Measurements from ENCODE around the gene MINDY3.
"Not testable (repeated sequence)": the region's sequence is repeated elsewhere in the genome, so short reads cannot be mapped to it uniquely, and the experiment has no call there.

MINDY3 gene

DNA sequence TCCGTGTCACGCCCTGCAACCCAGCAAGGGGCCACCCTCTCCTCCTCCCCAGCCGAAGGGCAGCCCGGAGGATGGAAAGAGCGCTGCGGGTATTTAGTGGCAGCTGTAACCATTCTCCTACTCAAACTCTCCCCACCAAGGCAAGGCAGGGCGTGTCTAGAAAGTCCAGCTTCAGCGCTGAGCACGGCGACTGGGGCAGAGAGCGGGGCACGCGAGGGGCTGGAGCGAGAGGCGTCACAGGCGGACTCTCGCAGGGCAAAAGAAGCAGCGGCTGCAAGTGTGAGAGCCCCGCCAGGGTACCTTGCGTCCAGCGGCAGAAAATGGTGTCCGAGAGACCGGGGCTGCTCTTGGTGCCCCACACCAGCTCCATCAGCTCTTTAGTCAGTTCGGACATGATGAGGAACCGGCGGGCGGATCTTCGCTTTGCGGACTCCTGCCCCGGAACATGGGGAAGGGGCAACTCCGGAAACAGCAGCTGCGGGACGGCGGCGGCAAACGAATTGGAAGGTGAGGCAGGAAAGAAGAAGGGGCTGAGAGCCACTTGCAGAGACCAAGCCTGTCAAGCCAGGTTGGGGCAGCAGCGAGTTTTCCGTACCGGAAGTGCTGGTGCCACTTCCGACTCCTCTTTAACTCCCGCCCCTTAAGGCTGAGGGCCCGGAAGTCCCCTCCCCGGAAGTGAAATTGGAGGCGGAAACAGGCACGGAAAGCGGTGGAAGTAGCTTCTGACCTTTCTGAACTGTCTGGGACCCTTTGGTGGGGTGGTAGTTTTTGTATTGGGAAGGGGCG is at the start of gene MINDY3:
MINDY3 (minus strand) TSS at position 602 of the 786 bp plus-strand sequence; CDS start at position 394, 208 bp downstream.
- peak; percentile 62 for DNase-seq (ENCODE audit: low spot score)

DNA sequence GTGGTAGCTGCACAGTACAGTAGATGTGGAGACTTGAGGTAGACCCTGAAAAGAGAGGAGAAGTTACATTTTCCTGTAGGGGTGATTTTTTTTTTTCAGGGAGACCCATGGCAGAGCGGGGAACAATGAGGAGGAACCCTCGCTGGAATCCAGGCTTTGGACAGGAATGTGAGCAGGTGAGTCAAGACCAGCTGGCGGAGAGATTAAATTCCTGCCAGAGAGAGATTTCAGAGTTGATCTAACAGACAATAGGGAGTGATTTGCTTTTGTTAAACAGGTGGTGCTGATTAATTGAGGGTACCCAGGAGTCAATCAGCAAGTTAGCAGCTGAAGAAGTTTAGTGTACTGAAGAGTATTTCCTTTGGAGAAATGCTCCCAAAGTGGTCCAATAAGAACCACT is 41.6 kb upstream of the MINDY3 start:
- DNase-seq (ENCODE audit: low spot score) = no peak

GRCh38 chr10:15898046-15898445 is 37.7 kb upstream of the MINDY3 start:
- DNase-seq (ENCODE audit: low spot score) = peak; percentile 17

DNA sequence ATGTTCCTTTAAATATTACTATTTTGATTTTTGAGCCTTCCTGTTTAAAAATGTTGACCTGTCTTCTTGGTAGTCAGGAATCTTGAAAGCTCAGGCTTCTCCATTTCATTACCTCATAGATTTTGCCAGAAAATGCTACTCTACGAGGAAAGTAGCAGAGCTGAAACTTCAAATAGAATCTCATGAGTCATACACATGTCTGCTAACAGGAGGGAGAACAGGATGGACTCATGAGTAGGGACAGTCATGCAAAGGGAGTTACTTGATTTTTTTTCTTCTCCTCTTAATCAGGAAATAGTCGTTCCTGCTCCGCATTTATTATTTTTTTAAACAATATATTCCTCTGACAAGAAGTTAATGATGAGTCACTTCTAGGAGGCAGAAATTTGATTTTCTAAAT is 37.0 kb upstream of the MINDY3 start:
- no peak for DNase-seq (ENCODE audit: low spot score)

GRCh38 chr10:15896654-15897053 is 36.3 kb upstream of the MINDY3 start:
- no peak for DNase-seq (ENCODE audit: low spot score)

- no peak for DNase-seq (ENCODE audit: low spot score)
Observed at GRCh38 chr10:15884447-15884846, 24.1 kb upstream of the MINDY3 start.

DNA sequence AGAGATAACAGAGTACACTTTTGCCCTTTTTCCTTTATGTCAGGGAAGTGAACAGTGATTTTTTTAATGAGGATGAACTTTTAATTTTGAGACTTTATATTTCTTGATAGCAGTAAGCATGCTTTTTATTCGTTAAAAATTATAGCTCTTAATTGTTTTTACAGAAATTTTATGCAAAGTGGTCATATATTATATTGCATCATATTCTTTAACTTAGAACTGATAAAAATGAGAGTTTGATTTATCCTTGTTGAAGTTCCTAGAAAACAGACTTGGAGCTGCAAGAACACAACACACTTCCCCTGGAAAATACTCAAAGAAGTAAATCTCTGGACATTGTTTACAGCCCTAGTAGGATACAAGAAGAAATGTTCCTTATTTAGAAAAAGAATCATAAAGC is 21.2 kb upstream of the MINDY3 start:
- DNase-seq (ENCODE audit: low spot score) = no peak

DNA sequence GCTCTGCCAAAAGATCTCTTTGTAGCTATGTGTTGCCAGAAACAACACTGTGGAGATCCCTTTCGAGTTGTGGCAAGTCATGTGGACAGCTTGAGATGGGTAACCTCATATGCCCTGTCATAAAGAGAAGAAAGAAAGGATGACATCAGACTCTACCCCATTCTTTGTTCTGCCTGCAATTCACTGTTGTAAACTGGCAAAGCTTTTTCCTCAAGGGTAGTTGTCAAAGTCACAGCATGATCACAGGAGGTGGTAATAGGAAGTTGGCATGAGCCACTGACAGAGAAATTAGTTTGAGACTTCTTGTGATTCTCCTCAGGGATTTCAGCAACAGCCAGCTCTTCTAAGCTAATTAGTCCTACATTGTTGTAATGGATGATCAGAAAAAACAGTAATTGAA is 19.4 kb upstream of the MINDY3 start:
- DNase-seq (ENCODE audit: low spot score) = no peak

DNA sequence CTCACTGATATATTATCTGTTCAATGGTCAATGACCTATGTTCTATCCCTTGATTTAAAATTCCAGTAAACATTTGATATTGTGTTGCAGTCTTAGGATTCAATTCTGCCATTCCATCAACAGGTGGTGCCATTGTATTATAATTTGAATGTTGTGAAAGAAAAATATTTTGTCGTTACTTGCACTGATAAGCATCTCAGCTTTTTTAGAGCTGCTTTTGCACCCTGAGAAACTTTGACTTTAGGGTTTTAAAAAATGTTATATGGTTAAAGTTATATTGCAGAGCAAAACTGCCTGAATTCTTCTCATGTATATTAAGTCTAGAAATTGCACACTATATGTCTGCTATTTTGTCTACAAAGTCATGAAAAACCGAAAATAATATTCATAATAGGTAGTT is 18.8 kb upstream of the MINDY3 start:
- DNase-seq (ENCODE audit: low spot score) = peak; percentile 39

DNA sequence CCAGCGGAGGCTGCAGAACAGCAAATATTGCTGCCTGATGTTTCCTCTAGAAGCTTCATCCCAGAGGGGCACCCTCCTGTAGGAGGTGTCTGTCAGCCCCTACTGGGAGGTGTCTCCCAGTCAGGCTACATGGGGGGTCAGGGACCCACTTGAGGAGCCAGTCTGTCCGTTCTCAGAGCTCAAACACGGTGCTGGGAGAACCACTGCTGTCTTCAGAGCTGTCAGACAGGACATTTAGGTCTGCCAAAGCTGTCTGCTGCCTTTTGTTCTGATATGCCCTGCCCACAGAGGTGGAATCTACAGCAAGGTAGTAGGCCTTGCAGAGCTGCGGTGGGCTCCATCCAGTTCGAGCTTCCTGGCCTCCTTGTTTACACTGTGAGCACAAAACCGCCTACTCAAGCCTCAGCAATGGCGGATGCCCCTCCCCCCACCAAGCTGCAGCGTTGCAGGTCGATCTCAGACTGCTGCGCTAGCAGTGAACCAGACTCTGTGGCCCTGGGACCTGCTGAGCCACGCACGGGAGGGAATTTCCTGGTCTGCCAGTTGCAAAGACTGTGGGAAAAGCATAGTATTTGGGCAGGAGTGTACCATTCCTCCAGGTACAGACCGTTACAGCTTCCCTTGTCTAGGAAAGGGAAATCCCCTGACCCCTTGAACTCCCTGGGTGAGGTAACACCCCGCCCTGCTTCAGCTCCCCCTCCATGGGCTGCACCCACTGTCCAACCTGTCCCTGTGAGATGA is 17.7 kb upstream of the MINDY3 start:
- DNase-seq (ENCODE audit: low spot score) = no peak

DNA sequence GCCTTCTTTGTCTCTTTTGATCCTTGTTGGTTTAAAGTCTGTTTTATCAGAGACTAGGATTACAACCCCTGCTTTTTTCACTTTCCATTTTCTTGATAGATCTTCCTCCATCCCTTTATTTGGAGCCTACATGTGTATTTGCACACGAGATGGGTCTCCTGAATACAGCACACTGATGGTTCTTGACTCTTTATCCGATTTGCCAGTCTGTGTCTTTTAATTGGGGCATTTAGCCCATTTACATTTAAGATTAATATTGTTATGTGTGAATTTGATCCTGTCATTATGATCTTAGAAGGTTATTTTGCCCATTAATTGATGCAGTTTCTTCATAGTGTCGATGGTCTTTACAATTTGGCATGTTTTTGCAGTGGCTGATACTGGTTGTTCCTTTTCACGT is 16.0 kb upstream of the MINDY3 start:
- DNase-seq (ENCODE audit: low spot score) = not testable (repeated sequence)

DNA sequence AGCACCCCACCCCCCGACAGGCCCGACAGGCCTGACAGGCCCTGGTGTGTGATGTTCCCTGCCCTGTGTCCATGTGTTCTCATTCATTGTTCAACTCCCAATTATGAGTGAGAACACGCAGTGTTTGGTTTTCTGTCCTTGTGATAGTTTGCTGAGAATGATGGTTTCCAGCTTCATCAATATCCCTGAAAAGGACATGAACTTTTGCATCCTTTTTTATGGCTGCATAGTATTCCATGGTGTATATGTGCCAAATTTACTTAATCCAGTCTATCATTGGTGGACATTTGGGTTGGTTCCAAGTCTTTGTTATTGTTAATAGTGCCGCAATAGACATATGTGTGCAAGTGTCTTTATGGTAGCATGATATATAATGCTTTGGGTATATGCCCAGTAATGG is 12.3 kb upstream of the MINDY3 start:
- not testable (repeated sequence) for DNase-seq (ENCODE audit: low spot score)

DNA sequence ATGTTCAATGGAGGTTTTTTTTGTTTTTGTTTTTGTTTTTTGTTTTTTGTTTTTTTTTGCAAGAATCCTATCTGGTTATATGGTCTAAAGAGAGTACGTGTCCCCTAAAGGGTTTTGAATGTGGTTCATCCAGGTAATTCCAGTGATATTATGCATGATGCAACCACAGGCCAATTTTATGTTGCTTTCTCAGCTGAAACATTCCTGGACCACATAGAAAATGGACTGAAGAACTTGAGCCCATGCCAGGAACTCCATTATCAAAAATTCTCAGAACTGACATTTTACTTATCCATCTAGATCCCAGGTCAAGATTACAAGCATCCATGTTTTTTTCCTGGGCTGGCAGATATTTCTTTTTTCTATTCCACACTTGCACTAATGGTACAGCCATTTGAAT is 11.5 kb upstream of the MINDY3 start:
- no peak for DNase-seq (ENCODE audit: low spot score)

DNA sequence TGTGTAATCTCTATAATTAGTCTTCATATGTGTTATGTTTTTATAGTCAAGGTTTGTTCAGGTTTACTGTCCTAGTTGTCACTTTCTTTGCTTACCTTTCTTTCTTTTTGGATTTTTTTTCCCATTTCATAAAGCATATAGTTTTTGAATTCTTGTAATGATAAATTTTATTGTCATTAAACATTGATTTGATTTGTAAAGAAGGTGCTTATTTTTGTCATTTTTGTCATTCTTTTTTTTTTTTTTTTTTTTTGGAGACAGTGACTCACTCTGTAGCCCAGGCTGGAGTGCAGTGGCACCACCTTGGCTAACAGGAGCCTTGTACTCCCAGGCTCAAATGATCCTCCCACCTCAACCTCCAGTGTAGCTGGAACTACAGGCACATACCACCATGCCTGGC is 9.6 kb upstream of the MINDY3 start:
- no peak for DNase-seq (ENCODE audit: low spot score)

- no peak for DNase-seq (ENCODE audit: low spot score)
Observed at GRCh38 chr10:15868006-15868405, 7.7 kb upstream of the MINDY3 start.

- no peak for DNase-seq (ENCODE audit: low spot score)
Observed at GRCh38 chr10:15865304-15865703, 5.0 kb upstream of the MINDY3 start.

GRCh38 chr10:15864419-15864818 is 4.1 kb upstream of the MINDY3 start:
- no peak for DNase-seq (ENCODE audit: low spot score)

DNA sequence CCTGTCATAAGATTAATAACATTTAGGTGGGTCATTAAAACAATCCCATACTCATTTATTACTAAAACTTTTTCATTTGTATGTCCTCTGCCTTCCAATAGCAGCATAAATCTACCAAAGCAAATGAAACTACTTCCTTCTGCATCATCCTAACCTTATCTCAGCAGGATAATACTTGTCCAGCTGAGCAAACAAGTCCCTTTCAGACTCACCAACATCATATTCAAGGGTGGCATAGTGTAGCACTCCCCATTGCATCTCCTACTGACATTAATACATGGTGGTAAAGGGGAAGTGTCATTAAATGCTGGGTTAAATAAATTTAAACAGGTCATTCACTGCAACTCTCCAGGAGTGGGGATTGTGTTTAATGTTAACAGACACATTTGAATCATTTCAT is 3.4 kb upstream of the MINDY3 start:
- DNase-seq (ENCODE audit: low spot score) = no peak

- no peak for DNase-seq (ENCODE audit: low spot score)
Observed at GRCh38 chr10:15863323-15863722, 3.0 kb upstream of the MINDY3 start.

- DNase-seq (ENCODE audit: low spot score) = no peak
Observed at GRCh38 chr10:15860692-15861201, 440 bp upstream of the MINDY3 start.

GRCh38 chr10:15859509-15859905 is 800 bp downstream of the MINDY3 start:
- no peak for DNase-seq (ENCODE audit: low spot score)

DNA sequence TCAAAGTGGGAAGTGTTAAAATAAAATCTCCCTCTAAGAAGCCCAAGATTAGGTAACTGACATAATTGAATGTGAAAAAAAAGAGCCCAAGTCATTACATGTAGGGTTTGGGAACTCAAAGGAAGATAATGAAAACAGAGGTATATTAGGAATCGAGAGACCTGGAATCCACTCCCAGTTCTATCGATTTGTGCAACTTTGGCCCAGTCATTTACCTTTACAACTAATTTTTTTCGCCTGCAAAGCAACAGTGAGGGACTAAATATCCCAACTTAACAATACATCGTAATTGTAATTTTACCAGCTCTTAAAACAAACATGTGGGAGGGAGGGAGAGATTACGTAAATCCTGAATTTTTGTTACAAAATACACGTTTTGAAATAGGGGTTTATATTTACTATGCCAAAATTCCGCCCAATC is 1.4 kb downstream of the MINDY3 start:
- DNase-seq (ENCODE audit: low spot score) = no peak

GRCh38 chr10:15857107-15857575 is 3.2 kb downstream of the MINDY3 start:
- DNase-seq (ENCODE audit: low spot score) = no peak
